Panc1 (cell line): ENCODE results near the gene PHIP.

Source experiments
- POLR2AphosphoS5 ChIP-seq: IDR thresholded peaks from 2 replicates; pipeline ENCODE4 v1.6.1; 2012; ENCODE audit warnings: mild to moderate bottlenecking, low read depth, low read length, moderate library complexity
- TF ChIP-seq, protein P1 (sequence below): fragments of 450-650 bp; IDR thresholded peaks from 2 replicates; pipeline ENCODE4 v1.5.1; 2017; ENCODE audit warnings: mild to moderate bottlenecking

DNA sequence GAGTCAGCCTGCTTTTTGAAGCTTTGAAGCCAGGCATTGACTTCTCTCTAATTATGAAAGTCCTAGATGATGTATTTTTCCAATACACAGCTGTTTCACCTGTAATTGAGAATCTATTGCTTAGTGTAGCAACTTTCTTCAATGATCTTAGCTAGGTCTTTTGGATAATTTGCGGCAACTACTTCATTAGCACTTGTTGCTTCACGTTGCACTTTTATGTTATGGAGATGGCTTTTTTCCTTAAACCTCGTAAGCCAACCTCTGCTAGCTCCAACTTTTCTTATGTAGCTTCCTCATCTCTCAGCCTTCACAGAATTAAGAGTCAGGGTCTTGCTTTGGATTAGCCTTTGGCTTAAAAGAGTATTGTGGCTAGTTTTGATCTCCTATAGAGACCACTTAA lies 44.8 kb downstream of the PHIP start:
- TF ChIP-seq POLR2AphosphoS5, result no peak
- TF ChIP-seq, protein P1, sequence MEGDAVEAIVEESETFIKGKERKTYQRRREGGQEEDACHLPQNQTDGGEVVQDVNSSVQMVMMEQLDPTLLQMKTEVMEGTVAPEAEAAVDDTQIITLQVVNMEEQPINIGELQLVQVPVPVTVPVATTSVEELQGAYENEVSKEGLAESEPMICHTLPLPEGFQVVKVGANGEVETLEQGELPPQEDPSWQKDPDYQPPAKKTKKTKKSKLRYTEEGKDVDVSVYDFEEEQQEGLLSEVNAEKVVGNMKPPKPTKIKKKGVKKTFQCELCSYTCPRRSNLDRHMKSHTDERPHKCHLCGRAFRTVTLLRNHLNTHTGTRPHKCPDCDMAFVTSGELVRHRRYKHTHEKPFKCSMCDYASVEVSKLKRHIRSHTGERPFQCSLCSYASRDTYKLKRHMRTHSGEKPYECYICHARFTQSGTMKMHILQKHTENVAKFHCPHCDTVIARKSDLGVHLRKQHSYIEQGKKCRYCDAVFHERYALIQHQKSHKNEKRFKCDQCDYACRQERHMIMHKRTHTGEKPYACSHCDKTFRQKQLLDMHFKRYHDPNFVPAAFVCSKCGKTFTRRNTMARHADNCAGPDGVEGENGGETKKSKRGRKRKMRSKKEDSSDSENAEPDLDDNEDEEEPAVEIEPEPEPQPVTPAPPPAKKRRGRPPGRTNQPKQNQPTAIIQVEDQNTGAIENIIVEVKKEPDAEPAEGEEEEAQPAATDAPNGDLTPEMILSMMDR, result no peak
